ENCODE results near the gene SIGLECL1.

The SIGLECL1 gene

DNA sequence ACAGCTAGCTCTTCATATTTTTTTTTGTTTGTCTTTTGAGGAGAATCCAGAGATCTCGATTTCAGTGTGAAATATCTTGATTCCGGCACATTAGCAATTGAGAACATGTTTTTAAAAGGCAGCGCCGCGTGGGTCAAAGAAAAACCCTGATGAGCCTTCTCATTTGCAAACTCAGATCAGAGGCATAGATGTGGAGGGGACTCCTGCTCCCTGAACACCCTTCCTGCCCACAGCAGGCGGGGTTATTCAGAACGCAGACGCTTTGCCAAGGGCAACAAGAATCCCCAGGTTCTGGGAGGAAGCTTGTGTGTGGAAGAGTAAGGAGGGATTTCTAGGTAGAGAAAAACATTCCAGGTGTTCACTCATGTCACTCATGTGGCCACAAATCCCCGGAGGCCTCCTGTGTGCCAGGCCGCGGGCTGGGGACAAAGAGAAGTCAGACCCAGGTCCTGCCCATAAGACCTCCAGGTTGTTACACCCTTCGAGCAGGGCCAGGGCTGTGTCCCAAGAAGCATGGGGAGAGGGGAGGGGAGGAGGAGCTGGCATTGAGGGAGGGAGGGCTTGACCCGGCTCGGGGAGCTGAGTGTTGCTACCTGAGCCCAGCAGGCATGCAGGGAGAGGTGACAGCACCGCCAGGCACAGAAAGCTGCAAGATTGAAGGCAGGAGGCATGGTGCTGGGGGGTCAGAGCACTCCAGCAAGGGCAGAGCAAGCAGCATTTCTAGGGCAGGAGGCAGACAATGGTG lies 44.7 kb downstream of the SIGLECL1 start:
- DNase-seq (ENCODE audit: low spot score): no peak

DNA sequence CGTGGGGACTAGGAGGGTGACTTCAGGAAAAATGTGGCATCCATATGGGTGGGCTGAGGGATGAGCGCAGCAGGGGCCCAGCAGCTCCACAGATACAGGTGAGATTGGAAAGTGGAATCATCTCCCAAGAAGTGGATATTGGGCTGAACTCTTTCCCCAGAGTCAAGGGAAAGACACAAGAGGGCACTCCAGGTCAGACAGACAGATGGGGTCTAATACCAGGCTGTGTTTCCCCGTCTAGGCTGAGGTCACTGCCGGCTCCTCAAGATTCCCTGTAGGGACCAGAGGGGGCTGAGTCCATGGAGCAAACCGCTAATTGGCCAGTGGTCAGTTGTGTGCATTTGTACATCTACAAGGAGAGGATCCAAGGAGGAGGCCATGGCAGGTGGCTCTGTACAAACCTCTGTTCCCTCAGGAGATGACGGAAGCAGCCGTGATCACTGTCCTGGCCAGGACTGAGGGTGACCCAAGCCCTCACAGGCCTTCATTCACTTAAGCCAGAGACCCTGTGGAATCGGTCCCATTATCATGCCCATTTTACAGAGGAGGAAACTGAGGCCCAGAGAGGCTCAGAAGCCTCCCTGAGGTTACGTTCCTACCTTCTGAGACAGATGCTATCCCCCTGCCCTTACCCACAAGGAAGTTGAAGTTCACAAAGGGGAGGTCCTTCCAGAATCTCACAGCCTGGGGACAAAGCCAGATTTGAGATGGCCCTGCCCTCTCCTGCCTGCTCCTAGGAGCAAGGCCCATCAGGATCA lies 45.6 kb downstream of the SIGLECL1 start:
- DNase-seq (ENCODE audit: low spot score): no peak

DNA sequence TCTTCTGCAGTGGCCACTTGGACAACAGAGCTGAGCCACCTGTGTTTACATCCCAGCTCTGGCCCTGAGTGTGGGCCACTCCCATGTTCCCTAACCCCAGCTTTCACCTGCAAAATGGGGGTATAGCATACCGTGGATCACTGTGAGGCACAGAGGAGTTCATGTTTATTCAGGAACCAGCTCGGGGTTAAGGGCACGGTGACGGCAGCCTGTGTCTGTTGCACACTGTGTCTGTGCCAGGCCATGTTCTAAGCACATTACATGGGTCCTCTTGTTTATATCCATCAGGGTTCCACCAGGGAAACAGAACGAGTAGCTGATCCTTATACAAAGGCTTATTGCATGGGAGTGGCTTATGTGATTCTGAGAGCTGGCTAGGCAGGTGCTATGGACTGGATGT lies 46.5 kb downstream of the SIGLECL1 start:
- DNase-seq (ENCODE audit: low spot score): no peak

DNA sequence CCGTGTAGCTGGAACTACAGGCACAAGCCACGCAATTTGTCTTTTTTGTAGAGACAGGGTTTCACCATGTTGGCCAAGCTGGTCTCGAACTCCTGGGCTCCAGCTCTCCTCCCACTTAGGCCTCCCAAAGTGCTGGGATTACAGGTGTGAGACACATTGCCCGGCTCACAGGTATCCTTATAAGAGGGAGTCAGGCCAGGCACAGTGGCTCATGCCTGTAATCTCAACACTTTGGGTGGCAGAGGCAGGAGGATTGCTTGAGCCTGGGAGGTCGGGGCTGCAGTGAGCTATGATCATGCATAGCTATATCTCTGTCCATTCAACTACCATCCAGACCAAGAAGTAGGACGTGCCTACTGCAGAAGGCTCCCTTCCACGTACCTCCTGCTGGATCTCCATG lies 50.4 kb downstream of the SIGLECL1 start:
- DNase-seq (ENCODE audit: low spot score): no peak

DNA sequence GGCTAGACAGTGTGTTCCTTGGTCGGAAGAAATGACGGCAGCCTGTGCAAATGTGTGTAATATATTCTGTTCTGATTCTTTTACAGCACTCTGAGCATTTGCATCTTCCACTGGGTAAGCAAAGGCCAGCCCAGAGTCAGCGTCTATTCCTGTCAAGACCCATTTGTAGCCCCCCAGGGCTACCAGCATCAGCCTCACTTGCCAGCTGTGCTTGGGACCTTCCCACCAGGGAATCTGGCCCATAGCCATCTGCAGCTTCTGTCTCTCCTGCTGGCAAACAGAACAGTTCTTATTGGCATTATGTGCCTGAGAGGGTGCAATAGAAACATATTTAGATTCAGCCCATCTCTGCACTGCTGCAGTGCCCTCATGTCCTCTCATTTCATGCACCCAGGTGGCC lies 54.6 kb downstream of the SIGLECL1 start:
- DNase-seq (ENCODE audit: low spot score): no peak

DNA sequence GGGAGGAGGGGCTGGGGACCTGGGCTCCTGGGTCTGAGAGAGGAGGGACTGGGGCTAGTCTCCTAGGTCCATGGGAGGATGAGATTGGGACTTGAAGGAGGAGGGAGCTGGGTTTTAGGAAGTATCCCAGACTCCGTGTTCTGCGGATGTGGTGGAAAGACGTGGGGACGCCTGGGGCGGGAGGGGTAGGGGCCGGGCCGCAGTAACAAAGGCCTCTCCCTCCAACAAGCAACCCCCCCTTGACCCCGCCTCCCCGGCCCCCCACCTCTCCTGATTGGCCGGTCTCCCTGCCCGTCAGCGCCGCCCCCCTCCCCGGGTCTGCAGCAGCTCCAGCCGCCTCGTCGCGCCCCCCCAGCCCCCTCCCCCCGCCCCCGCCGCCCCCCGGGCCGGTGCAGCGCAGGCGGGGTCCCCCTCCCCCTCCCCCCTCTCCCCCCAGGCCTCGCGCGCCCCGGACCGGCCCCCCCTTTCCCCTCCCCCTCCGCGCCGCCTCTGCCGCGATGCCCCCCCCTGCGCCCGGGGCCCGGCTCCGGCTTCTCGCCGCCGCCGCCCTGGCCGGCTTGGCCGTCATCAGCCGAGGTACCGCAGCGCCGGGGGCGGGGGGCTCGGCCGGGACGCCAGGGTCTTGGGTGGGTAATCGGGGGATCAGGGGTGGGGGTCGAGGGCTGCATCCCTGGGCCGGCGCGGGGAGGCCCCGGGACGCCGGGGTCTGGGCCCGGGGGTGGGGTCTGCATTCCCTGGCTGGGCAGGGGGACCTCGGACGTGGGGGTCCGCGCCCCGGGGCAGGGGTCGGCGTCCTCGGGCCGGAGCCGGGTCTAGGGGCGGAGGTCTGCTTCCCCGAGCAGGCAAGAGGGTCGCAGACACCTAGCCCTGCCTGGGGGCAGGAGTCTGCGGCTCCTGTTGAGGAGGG lies 60.7 kb downstream of the SIGLECL1 start, which contains the start of gene IGLON5:
Gene IGLON5, plus strand, starts transcription at position 294 of the 907 bp plus-strand sequence. Its CDS starts 204 bp downstream, at position 498.
- no peak for DNase-seq (ENCODE audit: low spot score)

DNA sequence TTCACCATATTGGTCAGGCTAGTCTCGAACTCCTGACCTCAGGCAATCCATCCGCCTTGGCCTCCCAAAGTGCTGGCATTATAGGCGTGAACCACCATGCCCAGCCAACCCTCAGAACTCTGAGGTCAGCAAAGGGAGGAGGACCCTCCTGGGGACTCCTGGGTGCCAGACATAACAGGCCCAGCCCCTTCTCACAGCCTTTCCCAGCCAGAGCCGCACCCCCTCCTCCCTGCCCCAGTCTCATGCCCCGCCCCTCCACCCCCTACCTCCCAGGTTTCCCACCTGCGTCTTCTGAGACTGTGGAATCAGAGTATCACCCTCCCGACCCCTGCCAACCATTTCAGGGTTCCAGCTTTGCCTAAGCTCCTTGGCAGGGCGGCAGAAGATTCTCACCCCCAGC lies 65.8 kb downstream of the SIGLECL1 start:
- no peak for DNase-seq (ENCODE audit: low spot score)

- no peak for DNase-seq (ENCODE audit: low spot score)
Measured at GRCh38 chr19:51317376-51317775, 66.5 kb downstream of the SIGLECL1 start.

- no peak for DNase-seq (ENCODE audit: low spot score)
Measured at GRCh38 chr19:51317968-51318367, 67.1 kb downstream of the SIGLECL1 start.

Measured in CD4-positive, alpha-beta T cell treated with Interleukin-6 at 100 ng/mL for 8 hours (primary cell).